IMR-90 (cell line): Measurements from ENCODE around the gene SGCA. TPM values are rescaled to one million over a fixed set of nuclear protein-coding genes. Genes with fewer than 3 reads are reported as not detected.
A peak's percentile ranks its signal among the peaks of the same experiment; 100 is the strongest.

Experiments used
- ATAC-seq: fragments of 200-7000 bp; cut with Tn5 transposase; 2 replicates; pipeline ENCODE4 v1.9.1; 2020; ENCODE audit warnings: low read depth, mild to moderate bottlenecking, moderate library complexity
- BruUV-seq: library from RNA; stranded (reverse); fragments of 400-500 nt; replicated peaks from 2 replicates; lab custom pipeline; 2021; lab: Mats Ljungman, UMichigan
- CTCF ChIA-PET: fragments of 300-600 bp; formaldehyde crosslinking; extraction: SDS; loops from one replicate; lab custom pipeline; 2021; ENCODE audit warnings: antibody characterized with exemption; lab: Yijun Ruan, JAX
- POLR2A ChIA-PET: fragments of 300-600 bp; sonication (Branson Sonifier 250); formaldehyde crosslinking; loops from one replicate; lab custom pipeline; 2022; ENCODE audit warnings: antibody characterized with exemption; ENCODE audit not compliant: unreplicated experiment; lab: Charles Lee
- DNase-seq: peaks from one replicate; pipeline ENCODE4 v3.0.0; 2013
- H2AFZ ChIP-seq: replicated peaks from 2 replicates; pipeline ENCODE3; 2013; ENCODE audit warnings: low read length, mild to moderate bottlenecking; ENCODE audit not compliant: poor library complexity
- H2AK5ac ChIP-seq: 2 replicates; pipeline ENCODE4 v1.6.1; 2013; ENCODE audit warnings: low read depth, low read length, inconsistent platforms
- H2AK9ac ChIP-seq: replicated peaks from 2 replicates; pipeline ENCODE3; 2013; ENCODE audit warnings: mild to moderate bottlenecking, low read depth, low read length, moderate library complexity; ENCODE audit not compliant: poor library complexity
- H2BK120ac ChIP-seq: 2 replicates; pipeline ENCODE4 v1.6.1; 2013; ENCODE audit warnings: low read depth, low read length, inconsistent platforms
- H2BK15ac ChIP-seq: 3 replicates; pipeline ENCODE4 v1.6.1; 2013; ENCODE audit warnings: low read depth, low read length, inconsistent platforms
- H2BK20ac ChIP-seq: 2 replicates; pipeline ENCODE4 v1.6.1; 2013; ENCODE audit warnings: low read depth, mild to moderate bottlenecking, inconsistent platforms, low read length, moderate library complexity
- H2BK5ac ChIP-seq: 2 replicates; pipeline ENCODE4 v1.6.1; 2013; ENCODE audit warnings: mild to moderate bottlenecking, low read depth, low read length, inconsistent platforms; ENCODE audit not compliant: poor library complexity, severe bottlenecking
- H3K14ac ChIP-seq: replicated peaks from 2 replicates; pipeline ENCODE4 v1.6.1; 2013; ENCODE audit warnings: low read depth, low read length, inconsistent platforms
- H3K18ac ChIP-seq: 2 replicates; pipeline ENCODE4 v1.6.1; 2013; ENCODE audit warnings: low read depth, low read length, control low read depth
- H3K23ac ChIP-seq: 2 replicates; pipeline ENCODE4 v1.6.1; 2013; ENCODE audit warnings: low read depth, low read length, inconsistent platforms
- H3K27ac ChIP-seq: 2 replicates; pipeline ENCODE4 v1.5.1; 2013; ENCODE audit warnings: mild to moderate bottlenecking, control low read depth, low read length; ENCODE audit not compliant: insufficient read depth
- H3K27me3 ChIP-seq: 2 replicates; pipeline ENCODE4 v1.6.1; 2013; ENCODE audit warnings: low read length; ENCODE audit not compliant: control insufficient read depth, insufficient read depth
- H3K36me3 ChIP-seq: 2 replicates; pipeline ENCODE4 v1.6.1; 2013; ENCODE audit warnings: low read length, mixed read lengths; ENCODE audit not compliant: control insufficient read depth, insufficient read depth
- H3K4ac ChIP-seq: 2 replicates; pipeline ENCODE4 v1.6.1; 2013; ENCODE audit warnings: low read depth, low read length, inconsistent platforms
- H3K4me1 ChIP-seq: 2 replicates; pipeline ENCODE4 v1.6.1; 2013; ENCODE audit warnings: low read length, mixed read lengths; ENCODE audit not compliant: control insufficient read depth, insufficient read depth
- H3K4me2 ChIP-seq: 2 replicates; pipeline ENCODE4 v1.6.1; 2013; ENCODE audit warnings: low read depth, mild to moderate bottlenecking, control low read depth, low read length, moderate library complexity
- H3K4me3 ChIP-seq: 2 replicates; pipeline ENCODE4 v1.5.1; 2013; ENCODE audit warnings: low read depth, mild to moderate bottlenecking, control low read depth, low read length, moderate library complexity; ENCODE audit not compliant: insufficient read depth
- H3K56ac ChIP-seq: 2 replicates; pipeline ENCODE4 v1.6.1; 2013; ENCODE audit warnings: low read length, inconsistent platforms; ENCODE audit not compliant: insufficient read depth; ENCODE audit errors: extremely low read depth
- H3K79me1 ChIP-seq, 2 experiments: 2 replicates each; pipeline ENCODE4 v1.6.1; 2013; ENCODE audit warnings: low read length in 2 of 2, inconsistent platforms in 1 of 2, low read depth in 1 of 2
- H3K9ac ChIP-seq: 2 replicates; pipeline ENCODE4 v1.6.1; 2013; ENCODE audit warnings: low read depth, low read length, control low read depth
- H3K9me1 ChIP-seq: 2 replicates; pipeline ENCODE4 v1.6.1; 2013; ENCODE audit warnings: low read length, inconsistent platforms; ENCODE audit not compliant: insufficient read depth
- H3K9me3 ChIP-seq: 2 replicates; pipeline ENCODE4 v1.6.1; 2013; ENCODE audit warnings: low read length; ENCODE audit not compliant: control insufficient read depth, insufficient read depth
- H4K20me1 ChIP-seq: 2 replicates; pipeline ENCODE4 v1.6.1; 2013; ENCODE audit warnings: low read length, inconsistent platforms; ENCODE audit not compliant: insufficient read depth
- H4K5ac ChIP-seq: 2 replicates; pipeline ENCODE4 v1.6.1; 2013; ENCODE audit warnings: mild to moderate bottlenecking, low read depth, low read length, control low read depth
- H4K8ac ChIP-seq, 2 experiments: 2 replicates each; pipeline ENCODE4 v1.6.1; 2013; ENCODE audit warnings: low read depth in 2 of 2, low read length in 2 of 2, control low read depth in 1 of 2, inconsistent platforms in 1 of 2
- H4K91ac ChIP-seq: 2 replicates; pipeline ENCODE4 v1.6.1; 2013; ENCODE audit warnings: low read depth, low read length, inconsistent platforms; ENCODE audit not compliant: insufficient read depth
- CHD1 ChIP-seq: IDR thresholded peaks from 2 replicates; pipeline ENCODE4 v1.6.1; 2012; ENCODE audit warnings: low read depth, low read length, improper control_type of control experiment
- MXI1 ChIP-seq: IDR thresholded peaks from 2 replicates; pipeline ENCODE4 v1.6.1; 2012; ENCODE audit warnings: low read depth, mild to moderate bottlenecking, low read length, moderate library complexity, borderline replicate concordance
- POLR2A ChIP-seq: IDR thresholded peaks from 2 replicates; pipeline ENCODE4 v1.6.1; 2012; ENCODE audit warnings: mild to moderate bottlenecking, low read depth, low read length
- SMC3 ChIP-seq: fragments of 150-350 bp; IDR thresholded peaks from 2 replicates; pipeline ENCODE4 v1.6.1; 2016; ENCODE audit warnings: low read depth, mild to moderate bottlenecking, antibody characterized with exemption, low read length, moderate library complexity
- WGBS, 2 experiments: methylation state at CpG; one replicate each; pipeline versions ENCODE4 v1.1.5 to v1.1.7; 2013; ENCODE audit warnings: missing lambda C conversion rate in 2 of 2; ENCODE audit not compliant: insufficient read length in 1 of 2; ENCODE audit errors: extremely low coverage in 2 of 2; 5-methylcytosine and 5-hydroxymethylcytosine counted together
- dilution Hi-C: fragments of 300-500 bp; cut with HindIII; formaldehyde crosslinking; loops from one replicate; pipeline ENCODE4 v1.14.3; 2018; ENCODE audit warnings: low sequenced_read_pairs; ENCODE audit not compliant: unreplicated experiment
- in situ Hi-C: fragments of 300-500 bp; cut with MboI; formaldehyde crosslinking; loops from 3 replicates; pipeline ENCODE4 v1.14.3; 2019; ENCODE audit warnings: low sequenced_read_pairs, inconsistent platforms, mixed read lengths
- intact Hi-C: fragments of 100-400 bp; cut with micrococcal nuclease; formaldehyde crosslinking; loops from 2 replicates; pipeline ENCODE4 v1.10.0; 2022
- polyA plus RNA-seq, 3 experiments: library from polyadenylated mRNA; depleted of rRNA; stranded (reverse); fragments of >200 nt; gene quantifications; 2 replicates each; pipeline ENCODE4 v1.2.3, GENCODE V29; 2012; ENCODE audit warnings: low replicate concordance in 1 of 3
- total RNA-seq: library from RNA; depleted of rRNA; stranded (reverse); fragments of >200 nt; gene quantifications from 2 replicates; pipeline ENCODE4 v1.2.3, GENCODE V29; 2012

SGCA gene
- total and polyA plus RNA-seq, 2 of the 4 experiments (the other 2 are of a cell fraction), result 0.19 TPM; not detected in 1

GRCh38 chr17:50219939-50220465 lies 54.2 kb downstream of the SGCA start:
- Histone ChIP-seq H3K56ac (peak overlapping the region; percentile 93), H4K5ac (peak overlapping the region; percentile 86), H3K14ac (peak overlapping the region; percentile 94), H3K4me2 (peak overlapping the region; percentile 94), H2AK5ac (peak overlapping the region; percentile 84), H4K8ac (peak overlapping the region; percentile 62 to 93), H2BK20ac (peak overlapping the region; percentile 92), H3K18ac (peak overlapping the region; percentile 94), H2BK5ac (peak overlapping the region; percentile 95), H3K9me1 (peaks cover 19% of the 10 kb centered on the region), H3K4me1 (peaks cover 38% of the 10 kb centered on the region), H3K36me3 (no peaks in the 10 kb centered on the region), H3K4me3 (peak overlapping the region; percentile 41; the same call in 1 of the 2 replicates), H3K27me3 (no peaks in the 10 kb centered on the region), H3K23ac (peak overlapping the region; percentile 84), H3K9ac (peak overlapping the region; percentile 73), H4K20me1 (peaks cover 4% of the 10 kb centered on the region; the same call in 1 of the 2 replicates), H4K91ac (peak overlapping the region; percentile 96), H2BK15ac (peak overlapping the region; percentile 87), H2AK9ac (peak overlapping the region; percentile 38), H2AFZ (peak overlapping the region; percentile 27), H3K4ac (peak overlapping the region; percentile 93), H2BK120ac (peak overlapping the region; percentile 94), H3K27ac (peak overlapping the region; percentile 87), H3K9me3 (no peaks in the 10 kb centered on the region), H3K79me1 (peaks cover 13 to 54% of the 10 kb centered on the region in 2 experiments; a peak in 3 of 4 replicates)
- CTCF ChIA-PET, result interaction anchor here (0.6 to 2.2 kb wide), 2 partner anchors 9 to 49 kb away, joined by 3 to 10 read pairs; no protein-coding TSS in a partner anchor
- no CpG with 5 or more reads among the region's 4 CpGs for WGBS, 2 experiments
- 0 out of 2 replicates have a peak, but pooled peaks have one; percentile 12 for TF ChIP-seq CHD1
- TF ChIP-seq MXI1, result no peak
- TF ChIP-seq POLR2A, result peak; percentile 40; the same call in 1 of the 2 replicates
- no peak for TF ChIP-seq SMC3
- dilution Hi-C loops (no loop called here), intact Hi-C loops (loop anchor here (1.0 kb wide), 1 partner anchor 46 kb away; no protein-coding TSS in a partner anchor), in situ Hi-C loops (no loop called here)
- POLR2A ChIA-PET, result interaction anchor here (0.7 to 3.2 kb wide), 11 partner anchors 10 to 39 kb away, joined by 3 to 35 read pairs (median 3); partner anchors contain the start of gene COL1A1
- DNase-seq (peak; percentile 75), ATAC-seq (peak; percentile 50)
- no TSS peak for BruUV-seq
